ENCODE results near the gene APOA4. TPM values are rescaled to one million over a fixed set of nuclear protein-coding genes. Genes with fewer than 3 reads are reported as not detected.

Gene APOA4
- total RNA-seq, 1 donor from 2014 or later: not detected

- Mint-ChIP-seq H3K4me1 (ENCODE audit: unreplicated experiment) (no peaks in the 10 kb centered on the region), H3K9me3 (ENCODE audit: unreplicated experiment) (no peaks in the 10 kb centered on the region), H3K27ac (ENCODE audit: unreplicated experiment) (no peak overlapping the region), H3K36me3 (ENCODE audit: unreplicated experiment) (peaks cover 55% of the 10 kb centered on the region), H3K27me3 (ENCODE audit: unreplicated experiment) (no peaks in the 10 kb centered on the region), H3K4me3 (ENCODE audit: unreplicated experiment) (no peak overlapping the region)
- DNase-seq (ENCODE audit: extremely low spot score, unreplicated experiment): no peak
- TF ChIP-seq CTCF (IDR thresholded peaks at IDR 0.05): no peak
Observed at GRCh38 chr11:116862185-116862584, 39.1 kb upstream of the APOA4 start.

GRCh38 chr11:116861539-116861938, 38.4 kb upstream of the APOA4 start:
- no peaks in the 10 kb centered on the region for H3K9me3 Mint-ChIP-seq (ENCODE audit: unreplicated experiment)
- H3K4me3 Mint-ChIP-seq (ENCODE audit: unreplicated experiment): no peak overlapping the region
- H3K27ac Mint-ChIP-seq (ENCODE audit: unreplicated experiment): no peak overlapping the region
- H3K27me3 Mint-ChIP-seq (ENCODE audit: unreplicated experiment): no peaks in the 10 kb centered on the region
- no peaks in the 10 kb centered on the region for H3K4me1 Mint-ChIP-seq (ENCODE audit: unreplicated experiment)
- TF ChIP-seq CTCF (IDR thresholded peaks at IDR 0.05): no peak
- no peak for DNase-seq (ENCODE audit: extremely low spot score, unreplicated experiment)
- peaks cover 54% of the 10 kb centered on the region for H3K36me3 Mint-ChIP-seq (ENCODE audit: unreplicated experiment)

- no peak overlapping the region for H3K4me3 Mint-ChIP-seq (ENCODE audit: unreplicated experiment)
- no peaks in the 10 kb centered on the region for H3K27me3 Mint-ChIP-seq (ENCODE audit: unreplicated experiment)
- no peak overlapping the region for H3K27ac Mint-ChIP-seq (ENCODE audit: unreplicated experiment)
- H3K4me1 Mint-ChIP-seq (ENCODE audit: unreplicated experiment): peaks cover 1% of the 10 kb centered on the region
- H3K36me3 Mint-ChIP-seq (ENCODE audit: unreplicated experiment): peaks cover 57% of the 10 kb centered on the region
- DNase-seq (ENCODE audit: extremely low spot score, unreplicated experiment): no peak
- no peaks in the 10 kb centered on the region for H3K9me3 Mint-ChIP-seq (ENCODE audit: unreplicated experiment)
- TF ChIP-seq CTCF (IDR thresholded peaks at IDR 0.05): no peak
Observed at GRCh38 chr11:116860303-116860702, 37.2 kb upstream of the APOA4 start.

GRCh38 chr11:116859175-116859574, 36.1 kb upstream of the APOA4 start:
- H3K27me3 Mint-ChIP-seq (ENCODE audit: unreplicated experiment): no peaks in the 10 kb centered on the region
- peaks cover 58% of the 10 kb centered on the region for H3K36me3 Mint-ChIP-seq (ENCODE audit: unreplicated experiment)
- H3K9me3 Mint-ChIP-seq (ENCODE audit: unreplicated experiment): no peaks in the 10 kb centered on the region
- H3K27ac Mint-ChIP-seq (ENCODE audit: unreplicated experiment): no peak overlapping the region
- peaks cover 2% of the 10 kb centered on the region for H3K4me1 Mint-ChIP-seq (ENCODE audit: unreplicated experiment)
- no peak overlapping the region for H3K4me3 Mint-ChIP-seq (ENCODE audit: unreplicated experiment)
- no peak for DNase-seq (ENCODE audit: extremely low spot score, unreplicated experiment)
- no peak for TF ChIP-seq CTCF (IDR thresholded peaks at IDR 0.05)

GRCh38 chr11:116857936-116858335, 34.8 kb upstream of the APOA4 start:
- Mint-ChIP-seq H3K9me3 (ENCODE audit: unreplicated experiment) (no peaks in the 10 kb centered on the region), H3K27ac (ENCODE audit: unreplicated experiment) (no peak overlapping the region), H3K4me3 (ENCODE audit: unreplicated experiment) (no peak overlapping the region), H3K27me3 (ENCODE audit: unreplicated experiment) (no peaks in the 10 kb centered on the region), H3K36me3 (ENCODE audit: unreplicated experiment) (peaks cover 52% of the 10 kb centered on the region), H3K4me1 (ENCODE audit: unreplicated experiment) (peaks cover 6% of the 10 kb centered on the region)
- no peak for DNase-seq (ENCODE audit: extremely low spot score, unreplicated experiment)
- no peak for TF ChIP-seq CTCF (IDR thresholded peaks at IDR 0.05)
